HCT116 (cell line): Measurements from ENCODE around the gene TMPRSS7. TPM values are rescaled to one million over a fixed set of nuclear protein-coding genes. Genes with fewer than 3 reads are reported as not detected.
"Not testable (repeated sequence)": the region's sequence is repeated elsewhere in the genome, so short reads cannot be mapped to it uniquely, and the experiment has no call there.

Experiments used
- ATAC-seq: fragments of 200-7000 bp; cut with Tn5 transposase; 2 replicates; pipeline ENCODE4 v1.9.1; 2020; ENCODE audit warnings: mild to moderate bottlenecking, moderate library complexity
- BruUV-seq: library from RNA; stranded (reverse); fragments of 400-500 nt; replicated peaks from 2 replicates; lab custom pipeline; 2021; lab: Mats Ljungman, UMichigan
- CTCF ChIA-PET: fragments of 300-600 bp; sonication (Branson Sonifier 250); formaldehyde crosslinking; loops from one replicate; lab custom pipeline; 2021; ENCODE audit warnings: antibody characterized with exemption; lab: Charles Lee
- POLR2A ChIA-PET: fragments of 300-600, 350-600 bp; sonication (Branson Sonifier 250); formaldehyde crosslinking; loops from one replicate; lab custom pipeline; 2021; ENCODE audit warnings: antibody characterized with exemption; lab: Charles Lee
- RAD21 ChIA-PET, 2 experiments: fragments of 300-600 bp; sonication (Branson Sonifier 250); formaldehyde crosslinking; loops; one replicate each; lab custom pipeline; 2023; ENCODE audit warnings: low total read pairs in 2 of 2; ENCODE audit not compliant: uncharacterized antibody in 2 of 2, unreplicated experiment in 2 of 2, low non-redundant PET in 1 of 2; lab: Charles Lee
- DNase-seq: peaks from one replicate; pipeline ENCODE4 v3.0.0-alpha.2; 2010; ENCODE audit warnings: low read depth, low spot score
- H2AFZ ChIP-seq: fragments of 200-600 bp; shearing (Covaris generic), sonication (generic); 2 replicates; pipeline ENCODE4 v1.6.1; 2017; ENCODE audit warnings: low read depth, mixed run types, mixed read lengths, antibody characterized with exemption, low read length; ENCODE audit not compliant: poor library complexity, severe bottlenecking
- H3K27ac ChIP-seq: 2 replicates; pipeline ENCODE4 v1.5.1; 2012; ENCODE audit warnings: low read depth, low read length
- H3K27me3 ChIP-seq: fragments of 200-600 bp; sonication (generic); 2 replicates; pipeline ENCODE4 v1.6.1; 2016; ENCODE audit warnings: mixed run types, low read length, mixed read lengths; ENCODE audit not compliant: insufficient read depth
- H3K36me3 ChIP-seq, 2 experiments: fragments of 200-500 bp in 1 of 2; fragments of 200-600 bp in 1 of 2; sonication (Bioruptor generic) in 1 of 2; sonication (generic) in 1 of 2; 2 replicates each; pipeline versions ENCODE4 v1.5.1 to v1.6.1; 2014 to 2016; ENCODE audit warnings: low read length in 2 of 2, inconsistent platforms in 1 of 2, mixed read lengths in 1 of 2, mixed run types in 1 of 2; ENCODE audit not compliant: insufficient read depth in 2 of 2, control insufficient read depth in 1 of 2
- H3K4me1 ChIP-seq, 2 experiments: fragments of 200-600 bp in 1 of 2; sonication (generic) in 1 of 2; 2 replicates each; pipeline versions ENCODE4 v1.5.1 to v1.6.1; 2012 to 2017; ENCODE audit warnings: low read length in 2 of 2, inconsistent platforms in 1 of 2, mild to moderate bottlenecking in 1 of 2, mixed read lengths in 1 of 2, mixed run types in 1 of 2, moderate library complexity in 1 of 2; ENCODE audit not compliant: insufficient read depth in 2 of 2, control insufficient read depth in 1 of 2
- H3K4me2 ChIP-seq: fragments of 200-600 bp; sonication (generic); 2 replicates; pipeline ENCODE4 v1.6.1; 2017; ENCODE audit warnings: mixed run types, low read length, mixed read lengths
- H3K4me3 ChIP-seq, 2 experiments: fragments of 200-600 bp in 1 of 2; sonication (generic) in 1 of 2; replicated peaks in 1 of 2; 2 replicates each; pipeline ENCODE4 v1.5.1; 2011 to 2016; ENCODE audit warnings: low read length in 2 of 2, control low read depth in 1 of 2, low read depth in 1 of 2, mild to moderate bottlenecking in 1 of 2, mixed read lengths in 1 of 2, mixed run types in 1 of 2
- H3K79me2 ChIP-seq: fragments of 200-600 bp; sonication (generic); 2 replicates; pipeline ENCODE4 v1.6.1; 2017; ENCODE audit warnings: mild to moderate bottlenecking, mixed run types, low read length, moderate library complexity, mixed read lengths; ENCODE audit not compliant: insufficient read depth
- H3K9ac ChIP-seq: fragments of 200-600 bp; sonication (generic); 2 replicates; pipeline ENCODE4 v1.6.1; 2016; ENCODE audit warnings: low read length, mixed read lengths
- H3K9me2 ChIP-seq: fragments of 200-600 bp; sonication (generic), shearing (Covaris generic); 2 replicates; pipeline ENCODE4 v1.6.1; 2017; ENCODE audit warnings: mixed run types, mild to moderate bottlenecking, moderate library complexity; ENCODE audit not compliant: insufficient read depth
- H3K9me3 ChIP-seq, 2 experiments: fragments of 200-500 bp in 1 of 2; fragments of 200-600 bp in 1 of 2; sonication (Bioruptor generic) in 1 of 2; sonication (generic) in 1 of 2; 2 replicates each; pipeline ENCODE4 v1.6.1; 2014 to 2017; ENCODE audit warnings: low read length in 2 of 2, mixed read lengths in 2 of 2, inconsistent platforms in 1 of 2, low read depth in 1 of 2, mild to moderate bottlenecking in 1 of 2, mixed run types in 1 of 2, moderate library complexity in 1 of 2; ENCODE audit not compliant: control insufficient read depth in 1 of 2, insufficient read depth in 1 of 2
- H4K20me1 ChIP-seq: fragments of 200-600 bp; sonication (generic), shearing (Covaris generic); 2 replicates; pipeline ENCODE4 v1.6.1; 2017; ENCODE audit warnings: mixed run types, mild to moderate bottlenecking, moderate library complexity; ENCODE audit not compliant: insufficient read depth
- EGR1 ChIP-seq: IDR thresholded peaks from 2 replicates; pipeline ENCODE4 v1.6.1; 2012; ENCODE audit warnings: low read depth
- ELF1 ChIP-seq: IDR thresholded peaks from 2 replicates; pipeline ENCODE4 v1.6.1; 2012; ENCODE audit warnings: low read depth, borderline replicate concordance
- EZH2phosphoT487 ChIP-seq: fragments of 200-600 bp; IDR thresholded peaks from 2 replicates; pipeline ENCODE4 v1.6.1; 2018; ENCODE audit warnings: antibody characterized with exemption, borderline replicate concordance
- FOSL1 ChIP-seq: IDR thresholded peaks from 2 replicates; pipeline ENCODE4 v1.6.1; 2012; ENCODE audit warnings: low read depth
- RAD21 ChIP-seq: IDR thresholded peaks from 2 replicates; pipeline ENCODE4 v1.6.1; 2012; ENCODE audit warnings: low read depth, mild to moderate bottlenecking
- SIN3A ChIP-seq: IDR thresholded peaks from 2 replicates; pipeline ENCODE4 v1.6.1; 2012; ENCODE audit warnings: low read depth
- SP1 ChIP-seq: IDR thresholded peaks from 2 replicates; pipeline ENCODE4 v1.6.1; 2012; ENCODE audit warnings: low read depth
- TCF7L2 ChIP-seq: IDR thresholded peaks from 2 replicates; pipeline ENCODE4 v1.7.0; 2011; ENCODE audit warnings: borderline replicate concordance, inconsistent platforms; ENCODE audit not compliant: insufficient read depth, insufficient read length; ENCODE audit errors: extremely low read depth
- YY1 ChIP-seq: IDR thresholded peaks from 2 replicates; pipeline ENCODE4 v1.6.1; 2011; ENCODE audit warnings: low read length, low read depth, moderate library complexity, mild to moderate bottlenecking; ENCODE audit not compliant: insufficient replicate concordance; ENCODE audit errors: extremely low read depth
- ZFX ChIP-seq: fragments of 450-650 bp; IDR thresholded peaks from 2 replicates; pipeline ENCODE4 v1.6.1; 2017
- ZNF274 ChIP-seq: fragments of 200-500 bp; sonication (Bioruptor generic); IDR thresholded peaks from 2 replicates; pipeline ENCODE4 v1.6.1; 2014; ENCODE audit warnings: mild to moderate bottlenecking, low read depth, low read length, inconsistent platforms
- intact Hi-C: fragments of 100-400 bp; cut with micrococcal nuclease; formaldehyde crosslinking; loops from 2 replicates; pipeline ENCODE4 v1.10.0; 2022
- total RNA-seq: library from RNA; stranded (reverse); gene quantifications from one replicate; pipeline ENCODE4 v1.2.1, GENCODE V29; 2021; ENCODE audit not compliant: unreplicated experiment
- TF ChIP-seq, protein P1 (sequence below): IDR thresholded peaks from 2 replicates; pipeline ENCODE4 v1.6.1; 2012; ENCODE audit warnings: low read depth
- TF ChIP-seq, protein P2 (sequence below), 3 experiments: fragments of 200-600 bp in 1 of 3; sonication (generic) in 1 of 3; IDR thresholded peaks in 2 of 3; conservative IDR thresholded peaks in 1 of 3; 2 replicates each; pipeline ENCODE4 v1.5.1; 2012 to 2017; ENCODE audit warnings: low read depth in 2 of 3, low read length in 2 of 3, antibody characterized with exemption in 1 of 3, borderline replicate concordance in 1 of 3, control low read depth in 1 of 3, mild to moderate bottlenecking in 1 of 3, mixed read lengths in 1 of 3, mixed run types in 1 of 3, moderate library complexity in 1 of 3; ENCODE audit not compliant: insufficient read depth in 1 of 3
- TF ChIP-seq, protein P3 (sequence below): IDR thresholded peaks from 2 replicates; pipeline ENCODE4 v1.6.1; 2012

TMPRSS7 gene
- total RNA-seq, 1 experiment from 2014 or later: not detected

DNA sequence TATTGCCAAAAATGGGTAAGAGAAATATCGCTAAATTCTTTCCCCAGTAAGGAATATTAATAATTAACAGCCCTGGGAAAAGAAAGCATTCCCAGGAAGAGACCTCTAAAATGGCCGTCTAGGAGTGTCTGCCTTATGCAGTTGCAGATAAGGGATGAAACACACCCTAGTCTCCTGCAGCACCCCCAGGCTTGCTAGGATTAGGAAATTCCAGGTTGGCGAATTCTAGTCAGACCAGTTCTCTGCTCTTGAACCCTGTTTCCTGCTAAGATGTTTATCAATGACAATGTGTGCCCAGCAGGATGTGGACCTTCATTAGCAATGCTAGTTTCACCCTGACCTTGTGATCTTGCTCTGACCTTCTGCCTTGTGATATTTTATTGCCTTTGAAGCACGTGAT lies 2.7 kb downstream of the TMPRSS7 start:
- H3K9ac ChIP-seq, H3K4me1 ChIP-seq, RAD21 ChIA-PET, H3K79me2 ChIP-seq, H3K4me2 ChIP-seq, H3K27me3 ChIP-seq, DNase-seq, H2AFZ ChIP-seq, CTCF ChIA-PET, H3K9me3 ChIP-seq, H3K4me3 ChIP-seq, intact Hi-C loops, H3K9me2 ChIP-seq, H3K27ac ChIP-seq, BruUV-seq, POLR2A ChIA-PET, ATAC-seq, H3K36me3 ChIP-seq, H4K20me1 ChIP-seq: not testable (repeated sequence)

DNA sequence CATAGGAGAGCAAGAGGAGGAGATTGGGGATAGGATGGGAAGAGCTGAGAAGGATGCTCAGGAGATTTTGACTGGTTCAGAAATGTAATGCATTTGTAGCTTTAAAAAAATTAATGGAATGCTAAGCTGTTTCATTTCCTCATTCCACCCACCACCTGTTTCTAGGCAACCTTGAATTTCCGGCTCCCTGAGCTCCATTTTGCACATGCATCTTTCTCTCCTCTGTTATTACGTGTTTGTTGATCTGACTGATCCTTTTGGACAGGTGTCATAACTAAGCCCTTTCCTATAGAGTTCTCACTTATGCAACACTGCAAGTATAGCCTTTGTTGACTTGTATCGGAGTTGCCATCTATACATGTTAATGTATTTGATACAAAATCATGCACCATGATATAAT lies 4.3 kb downstream of the TMPRSS7 start:
- Histone ChIP-seq H3K4me3 (no peak overlapping the region), H3K4me2 (no peak overlapping the region), H2AFZ (no peak overlapping the region), H3K9me3 (no peaks in the 10 kb centered on the region), H3K4me1 (peaks cover 0 to 9% of the 10 kb centered on the region in 2 experiments; a peak in 2 of 4 replicates), H3K27ac (no peak overlapping the region), H3K36me3 (no peaks in the 10 kb centered on the region), H3K9me2 (no peaks in the 10 kb centered on the region), H3K79me2 (no peaks in the 10 kb centered on the region), H4K20me1 (no peaks in the 10 kb centered on the region), H3K27me3 (no peaks in the 10 kb centered on the region), H3K9ac (no peak overlapping the region)
- ATAC-seq (no peak), DNase-seq (no peak)
- intact Hi-C loops: no loop called here
- ChIA-PET RAD21 (no interaction called here), CTCF (interaction anchor here (1.4 kb wide), 1 partner anchor 323 kb away, joined by 3 read pairs; no protein-coding TSS in a partner anchor), POLR2A (interaction anchor here (1.1 kb wide), 1 partner anchor 62 kb away, joined by 3 read pairs; no protein-coding TSS in a partner anchor)
- TF ChIP-seq ZNF274: no peak
- no peak for TF ChIP-seq FOSL1
- TF ChIP-seq, protein P1, sequence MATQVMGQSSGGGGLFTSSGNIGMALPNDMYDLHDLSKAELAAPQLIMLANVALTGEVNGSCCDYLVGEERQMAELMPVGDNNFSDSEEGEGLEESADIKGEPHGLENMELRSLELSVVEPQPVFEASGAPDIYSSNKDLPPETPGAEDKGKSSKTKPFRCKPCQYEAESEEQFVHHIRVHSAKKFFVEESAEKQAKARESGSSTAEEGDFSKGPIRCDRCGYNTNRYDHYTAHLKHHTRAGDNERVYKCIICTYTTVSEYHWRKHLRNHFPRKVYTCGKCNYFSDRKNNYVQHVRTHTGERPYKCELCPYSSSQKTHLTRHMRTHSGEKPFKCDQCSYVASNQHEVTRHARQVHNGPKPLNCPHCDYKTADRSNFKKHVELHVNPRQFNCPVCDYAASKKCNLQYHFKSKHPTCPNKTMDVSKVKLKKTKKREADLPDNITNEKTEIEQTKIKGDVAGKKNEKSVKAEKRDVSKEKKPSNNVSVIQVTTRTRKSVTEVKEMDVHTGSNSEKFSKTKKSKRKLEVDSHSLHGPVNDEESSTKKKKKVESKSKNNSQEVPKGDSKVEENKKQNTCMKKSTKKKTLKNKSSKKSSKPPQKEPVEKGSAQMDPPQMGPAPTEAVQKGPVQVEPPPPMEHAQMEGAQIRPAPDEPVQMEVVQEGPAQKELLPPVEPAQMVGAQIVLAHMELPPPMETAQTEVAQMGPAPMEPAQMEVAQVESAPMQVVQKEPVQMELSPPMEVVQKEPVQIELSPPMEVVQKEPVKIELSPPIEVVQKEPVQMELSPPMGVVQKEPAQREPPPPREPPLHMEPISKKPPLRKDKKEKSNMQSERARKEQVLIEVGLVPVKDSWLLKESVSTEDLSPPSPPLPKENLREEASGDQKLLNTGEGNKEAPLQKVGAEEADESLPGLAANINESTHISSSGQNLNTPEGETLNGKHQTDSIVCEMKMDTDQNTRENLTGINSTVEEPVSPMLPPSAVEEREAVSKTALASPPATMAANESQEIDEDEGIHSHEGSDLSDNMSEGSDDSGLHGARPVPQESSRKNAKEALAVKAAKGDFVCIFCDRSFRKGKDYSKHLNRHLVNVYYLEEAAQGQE: no peak
- no peak for TF ChIP-seq SIN3A
- TF ChIP-seq RAD21: no peak
- TF ChIP-seq ZFX: no peak
- TF ChIP-seq, protein P2, sequence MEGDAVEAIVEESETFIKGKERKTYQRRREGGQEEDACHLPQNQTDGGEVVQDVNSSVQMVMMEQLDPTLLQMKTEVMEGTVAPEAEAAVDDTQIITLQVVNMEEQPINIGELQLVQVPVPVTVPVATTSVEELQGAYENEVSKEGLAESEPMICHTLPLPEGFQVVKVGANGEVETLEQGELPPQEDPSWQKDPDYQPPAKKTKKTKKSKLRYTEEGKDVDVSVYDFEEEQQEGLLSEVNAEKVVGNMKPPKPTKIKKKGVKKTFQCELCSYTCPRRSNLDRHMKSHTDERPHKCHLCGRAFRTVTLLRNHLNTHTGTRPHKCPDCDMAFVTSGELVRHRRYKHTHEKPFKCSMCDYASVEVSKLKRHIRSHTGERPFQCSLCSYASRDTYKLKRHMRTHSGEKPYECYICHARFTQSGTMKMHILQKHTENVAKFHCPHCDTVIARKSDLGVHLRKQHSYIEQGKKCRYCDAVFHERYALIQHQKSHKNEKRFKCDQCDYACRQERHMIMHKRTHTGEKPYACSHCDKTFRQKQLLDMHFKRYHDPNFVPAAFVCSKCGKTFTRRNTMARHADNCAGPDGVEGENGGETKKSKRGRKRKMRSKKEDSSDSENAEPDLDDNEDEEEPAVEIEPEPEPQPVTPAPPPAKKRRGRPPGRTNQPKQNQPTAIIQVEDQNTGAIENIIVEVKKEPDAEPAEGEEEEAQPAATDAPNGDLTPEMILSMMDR (IDR thresholded peaks at IDR 0.05 in 2 of 3, conservative IDR thresholded peaks at IDR 0.05 in 1 of 3; ENCODE audit: borderline replicate concordance in 1 of 3, insufficient read depth in 1 of 3, low read depth in 2 of 3, low read length in 2 of 3): no peak
- no peak for TF ChIP-seq EGR1
- no peak for TF ChIP-seq YY1
- TF ChIP-seq EZH2phosphoT487: no peak
- TF ChIP-seq TCF7L2: no peak
- no peak for TF ChIP-seq ELF1
- no peak for TF ChIP-seq SP1
- TF ChIP-seq, protein P3, sequence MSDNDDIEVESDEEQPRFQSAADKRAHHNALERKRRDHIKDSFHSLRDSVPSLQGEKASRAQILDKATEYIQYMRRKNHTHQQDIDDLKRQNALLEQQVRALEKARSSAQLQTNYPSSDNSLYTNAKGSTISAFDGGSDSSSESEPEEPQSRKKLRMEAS: no peak
- BruUV-seq: no TSS peak
